Ovary (tissue), 9 donors: Measurements from ENCODE around the gene CHKA. TPM values are rescaled to one million over a fixed set of nuclear protein-coding genes. Genes with fewer than 3 reads are reported as not detected.

ENCODE experiments used
- DNase-seq, 5 donors: peaks; one replicate each; pipeline ENCODE4 v3.0.0-alpha.2; 2019 to 2020
- H3K27ac ChIP-seq, 2 donors: fragments of 200-600 bp; one replicate each; pipeline versions ENCODE4 v1.5.1 to v1.8.0; 2019 to 2022
- H3K27me3 ChIP-seq: fragments of 200-600 bp; one replicate; pipeline ENCODE4 v1.8.0; 2022
- H3K36me3 ChIP-seq: fragments of 200-600 bp; sonication (generic); one replicate; pipeline ENCODE4 v1.5.1; 2019
- H3K4me1 ChIP-seq: one replicate; pipeline ENCODE4 v1.8.1; 2013; ENCODE audit warnings: mild to moderate bottlenecking, moderate library complexity; ENCODE audit not compliant: insufficient read depth
- H3K4me3 ChIP-seq: fragments of 200-600 bp; sonication (generic); one replicate; pipeline ENCODE4 v1.5.1; 2017
- H3K9me3 ChIP-seq, 2 donors: fragments of 200-600 bp in 1 of 2; sonication (generic) in 1 of 2; one replicate each; pipeline versions ENCODE4 v1.5.1 to v1.8.1; 2013 to 2019; ENCODE audit warnings: mild to moderate bottlenecking in 1 of 2, moderate library complexity in 1 of 2
- EP300 ChIP-seq: sonication (generic); formaldehyde crosslinking; IDR thresholded peaks from one replicate; pipeline ENCODE4 v1.6.1; 2017; ENCODE audit warnings: antibody characterized with exemption
- POLR2A ChIP-seq: fragments of 450-650 bp; IDR thresholded peaks from one replicate; pipeline ENCODE4 v1.6.1; 2017; ENCODE audit warnings: antibody characterized with exemption, mild to moderate bottlenecking, moderate library complexity
- WGBS, 3 donors: extraction: QIAGEN DNeasy Blood & Tissue Kit in 1 of 3; methylation state at CpG; one replicate each; pipeline versions ENCODE4 v1.1.5 to v1.1.7; 2013 to 2017; 5-methylcytosine and 5-hydroxymethylcytosine counted together
- intact Hi-C, 4 donors: fragments of 100-400 bp; cut with DNase I; formaldehyde crosslinking; loops; one replicate each; pipeline versions ENCODE4 v1.11.0 to v1.15.1; 2022 to 2023
- polyA plus RNA-seq, 2 donors: library from polyadenylated mRNA; stranded (reverse); fragments of 200-250 nt in 1 of 2; fragments of 350-450 nt in 1 of 2; fragmentation: Illumina TruSeq in 1 of 2; extraction: RNeasy Lipid Tissue Mini Kit (QIAGEN cat#74804) in 1 of 2; gene quantifications; one replicate each; pipeline ENCODE4 v1.2.3, GENCODE V29; 2013 to 2014
- total RNA-seq, 7 donors: library from RNA; depleted of rRNA in 2 of 7; stranded (reverse); fragments of >200 nt in 2 of 7; fragmentation: NEBNext Ultra II Directional in 3 of 7; extraction: Animal tissue kit (Norgen Biotek cat#: 25700) in 3 of 7; gene quantifications; one replicate each; pipeline versions ENCODE4 v1.1.0 to v1.2.4, GENCODE V29; 2016 to 2023
- TF ChIP-seq, protein P1 (sequence below), 3 donors: fragments of 450-650 bp in 2 of 3; fragments of 200-600 bp in 1 of 3; IDR thresholded peaks; one replicate each; pipeline versions ENCODE4 v1.5.1 to v1.8.0; 2016 to 2022; ENCODE audit warnings: antibody characterized with exemption in 3 of 3, mild to moderate bottlenecking in 1 of 3
- donor health status: DM: no; HTN: no; CAD: no; lungs with moderate emphysema.
- donor health status: DM: no; HTN: no; CAD: no.
- donor health status: Bipolar disorder and iron deficiency.
- donor health status: DM: yes; HTN: yes; CAD: no.
- donor health status: DM: no; HTN: no; CAD: no.
- donor health status: DM: yes; HTN: yes; CAD: no.

Gene CHKA
- total and polyA plus RNA-seq, 9 donors = 15.6 to 45.3 (median 30.5) TPM

GRCh38 chr11:68133761-68134160, 12.6 kb upstream of the CHKA start:
- no peak overlapping the region for H3K27ac ChIP-seq
- H3K9me3 ChIP-seq = no peaks in the 10 kb centered on the region
- H3K27me3 ChIP-seq = no peaks in the 10 kb centered on the region
- no peaks in the 10 kb centered on the region for H3K4me1 ChIP-seq
- no peaks in the 10 kb centered on the region for H3K36me3 ChIP-seq
- H3K4me3 ChIP-seq = no peak overlapping the region
- DNase-seq = no peak
- WGBS, 3 donors = 89 to 92% (median 91%) methylated on average over 2 of the region's 2 CpGs
- intact Hi-C loops = no loop called here
- TF ChIP-seq EP300 (no peak), POLR2A (no peak)
- TF ChIP-seq, protein P1, sequence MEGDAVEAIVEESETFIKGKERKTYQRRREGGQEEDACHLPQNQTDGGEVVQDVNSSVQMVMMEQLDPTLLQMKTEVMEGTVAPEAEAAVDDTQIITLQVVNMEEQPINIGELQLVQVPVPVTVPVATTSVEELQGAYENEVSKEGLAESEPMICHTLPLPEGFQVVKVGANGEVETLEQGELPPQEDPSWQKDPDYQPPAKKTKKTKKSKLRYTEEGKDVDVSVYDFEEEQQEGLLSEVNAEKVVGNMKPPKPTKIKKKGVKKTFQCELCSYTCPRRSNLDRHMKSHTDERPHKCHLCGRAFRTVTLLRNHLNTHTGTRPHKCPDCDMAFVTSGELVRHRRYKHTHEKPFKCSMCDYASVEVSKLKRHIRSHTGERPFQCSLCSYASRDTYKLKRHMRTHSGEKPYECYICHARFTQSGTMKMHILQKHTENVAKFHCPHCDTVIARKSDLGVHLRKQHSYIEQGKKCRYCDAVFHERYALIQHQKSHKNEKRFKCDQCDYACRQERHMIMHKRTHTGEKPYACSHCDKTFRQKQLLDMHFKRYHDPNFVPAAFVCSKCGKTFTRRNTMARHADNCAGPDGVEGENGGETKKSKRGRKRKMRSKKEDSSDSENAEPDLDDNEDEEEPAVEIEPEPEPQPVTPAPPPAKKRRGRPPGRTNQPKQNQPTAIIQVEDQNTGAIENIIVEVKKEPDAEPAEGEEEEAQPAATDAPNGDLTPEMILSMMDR (IDR thresholded peaks at IDR 0.05) = no peak

GRCh38 chr11:68130121-68130520, 8.9 kb upstream of the CHKA start:
- H3K36me3 ChIP-seq = no peaks in the 10 kb centered on the region
- TF ChIP-seq, protein P1 (IDR thresholded peaks at IDR 0.05) = no peak
- TF ChIP-seq EP300 = no peak
- TF ChIP-seq POLR2A = no peak
- no peak overlapping the region for H3K4me3 ChIP-seq
- peaks cover 3% of the 10 kb centered on the region for H3K4me1 ChIP-seq
- H3K27me3 ChIP-seq = no peaks in the 10 kb centered on the region
- WGBS, 3 donors = 87 to 91% (median 89%) methylated on average over 1 of the region's 1 CpG
- H3K9me3 ChIP-seq = no peaks in the 10 kb centered on the region
- no peak for DNase-seq
- no peak overlapping the region for H3K27ac ChIP-seq
- intact Hi-C loops = no loop called here

DNA sequence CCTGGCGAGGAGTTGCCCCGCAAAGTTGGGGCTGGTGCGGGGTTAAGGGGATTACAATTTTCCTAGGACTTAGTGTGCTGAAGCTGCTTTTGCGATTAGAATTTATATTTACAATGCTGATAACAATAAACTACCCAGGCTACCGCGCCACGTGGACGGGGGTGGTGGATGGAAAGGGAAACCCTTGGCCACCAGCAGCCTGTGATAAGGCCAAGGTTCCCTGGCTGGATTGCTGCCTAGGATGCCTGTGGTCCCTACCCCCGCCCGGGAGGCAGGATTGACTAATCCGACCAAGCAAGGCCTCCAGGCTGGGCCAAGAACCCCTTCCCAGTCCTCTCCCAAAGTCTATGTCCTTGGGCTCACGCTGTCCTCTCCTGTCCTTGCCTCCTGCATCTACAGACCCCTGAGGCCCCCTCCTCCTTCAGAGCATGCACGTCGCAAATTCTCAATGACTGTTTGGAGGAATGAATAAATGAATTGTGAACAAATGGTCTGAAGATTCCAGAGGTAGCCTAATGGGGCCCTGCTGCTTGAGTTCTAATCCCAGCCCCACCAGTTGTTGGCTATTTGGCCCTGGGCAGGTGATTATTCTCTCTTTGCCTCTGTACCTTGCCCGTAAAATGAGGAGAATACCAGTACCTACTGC, 7.6 kb upstream of the CHKA start:
- TF ChIP-seq, protein P1 (IDR thresholded peaks at IDR 0.05) = no peak
- TF ChIP-seq POLR2A (no peak), EP300 (no peak)
- peak; percentile 87 to 93 (median 92) for DNase-seq
- no peaks in the 10 kb centered on the region for H3K9me3 ChIP-seq
- H3K36me3 ChIP-seq = no peaks in the 10 kb centered on the region
- H3K27me3 ChIP-seq = no peaks in the 10 kb centered on the region
- peak overlapping the region; percentile 51 for H3K4me3 ChIP-seq
- H3K4me1 ChIP-seq = peaks cover 3% of the 10 kb centered on the region
- WGBS, 3 donors = 9 to 14% (median 10%) methylated on average over 15 of the region's 15 CpGs
- intact Hi-C loops = no loop called here
- peak overlapping the region; percentile 79 to 89 for H3K27ac ChIP-seq

- Histone ChIP-seq H3K36me3 (no peaks in the 10 kb centered on the region), H3K27me3 (no peaks in the 10 kb centered on the region), H3K4me3 (peak overlapping the region; percentile 51), H3K9me3 (no peaks in the 10 kb centered on the region), H3K27ac (peak overlapping the region; percentile 79 to 89), H3K4me1 (peaks cover 3% of the 10 kb centered on the region)
- 8 to 13% (median 8%) methylated on average over 34 to 48 of the region's 48 CpGs for WGBS, 3 donors
- intact Hi-C loops = no loop called here
- TF ChIP-seq EP300 (no peak), POLR2A (no peak)
- TF ChIP-seq, protein P1 (IDR thresholded peaks at IDR 0.05) = no peak
- DNase-seq = peak; percentile 83 to 91 (median 90)
Observed at GRCh38 chr11:68127714-68128681, 6.8 kb upstream of the CHKA start.
